Transverse colon (tissue), 4 donors: ENCODE data around the gene TXNIP. TPM values are rescaled to one million over a fixed set of nuclear protein-coding genes. Genes with fewer than 3 reads are reported as not detected.

Experiments used
- DNase-seq: peaks from one replicate; pipeline ENCODE4 v3.0.0-alpha.2; 2019
- H3K27ac ChIP-seq, 4 donors: fragments of 200-600 bp; sonication (generic); 2 replicates each; pipeline ENCODE4 v1.5.1; 2016 to 2018; ENCODE audit warnings: inconsistent platforms in 4 of 4
- H3K27me3 ChIP-seq: fragments of 200-600 bp; sonication (generic); 2 replicates; pipeline ENCODE4 v1.5.1; 2017; ENCODE audit warnings: inconsistent platforms
- H3K36me3 ChIP-seq, 4 donors: fragments of 200-600 bp; sonication (generic); 2 replicates each; pipeline ENCODE4 v1.5.1; 2017 to 2019; ENCODE audit warnings: inconsistent platforms in 4 of 4
- H3K4me1 ChIP-seq, 4 donors: fragments of 200-600 bp; sonication (generic); 2 replicates each; pipeline ENCODE4 v1.5.1; 2017 to 2020; ENCODE audit warnings: inconsistent platforms in 4 of 4
- H3K4me3 ChIP-seq, 4 donors: fragments of 200-600 bp; sonication (generic); 1 replicate in 1 of 4; 2 replicates in 3 of 4; pipeline versions ENCODE4 v1.5.1 to v1.6.1; 2017 to 2019; ENCODE audit warnings: inconsistent platforms in 4 of 4
- H3K9me3 ChIP-seq, 2 donors: fragments of 200-600 bp; sonication (generic); 2 replicates each; pipeline ENCODE4 v1.5.1; 2017 to 2019; ENCODE audit warnings: inconsistent platforms in 2 of 2
- EP300 ChIP-seq: sonication (generic); formaldehyde crosslinking; IDR thresholded peaks from one replicate; pipeline ENCODE4 v1.6.1; 2017; ENCODE audit warnings: antibody characterized with exemption, low read depth
- POLR2A ChIP-seq: fragments of 450-650 bp; IDR thresholded peaks from one replicate; pipeline ENCODE4 v1.6.1; 2016; ENCODE audit warnings: antibody characterized with exemption, mild to moderate bottlenecking, moderate library complexity
- POLR2AphosphoS5 ChIP-seq, 3 donors: sonication (generic); formaldehyde crosslinking; IDR thresholded peaks; one replicate each; pipeline ENCODE4 v1.6.1; 2016; ENCODE audit warnings: antibody characterized with exemption in 3 of 3
- WGBS, 2 donors: methylation state at CpG; one replicate each; pipeline ENCODE4 v1.1.5; 2018; ENCODE audit warnings: low coverage in 1 of 2; 5-methylcytosine and 5-hydroxymethylcytosine counted together
- in situ Hi-C, 4 donors: fragments of 200-750 bp; cut with MboI; loops; one replicate each; pipeline versions ENCODE4 v1.15.0 to v1.15.1; 2017; ENCODE audit warnings: low sequenced_read_pairs in 3 of 4, low pct_ligation_motif_present in 1 of 4, low pct_unique_long_range_greater_than_20kb in 1 of 4
- intact Hi-C: fragments of 100-400 bp; cut with DNase I; formaldehyde crosslinking; loops from one replicate; pipeline ENCODE4 v1.15.1; 2023; ENCODE audit warnings: low total_unique reads
- total RNA-seq, 4 donors: library from RNA; depleted of rRNA; stranded (reverse); fragments of >200 nt; gene quantifications; one replicate each; pipeline ENCODE4 v1.1.0, GENCODE V29; 2016
- TF ChIP-seq, protein P1 (sequence below), 5 experiments: fragments of 200-600 bp in 3 of 5; fragments of 450-650 bp in 2 of 5; sonication (generic) in 3 of 5; IDR thresholded peaks; 1 replicate in 2 of 5; 2 replicates in 3 of 5; pipeline ENCODE4 v1.5.1; 2016 to 2017; ENCODE audit warnings: antibody characterized with exemption in 5 of 5, inconsistent platforms in 3 of 5, mild to moderate bottlenecking in 2 of 5, moderate library complexity in 1 of 5

Gene TXNIP
- total RNA-seq, 4 donors from 2014 or later, result 296 to 2,602 (median 982) TPM

DNA sequence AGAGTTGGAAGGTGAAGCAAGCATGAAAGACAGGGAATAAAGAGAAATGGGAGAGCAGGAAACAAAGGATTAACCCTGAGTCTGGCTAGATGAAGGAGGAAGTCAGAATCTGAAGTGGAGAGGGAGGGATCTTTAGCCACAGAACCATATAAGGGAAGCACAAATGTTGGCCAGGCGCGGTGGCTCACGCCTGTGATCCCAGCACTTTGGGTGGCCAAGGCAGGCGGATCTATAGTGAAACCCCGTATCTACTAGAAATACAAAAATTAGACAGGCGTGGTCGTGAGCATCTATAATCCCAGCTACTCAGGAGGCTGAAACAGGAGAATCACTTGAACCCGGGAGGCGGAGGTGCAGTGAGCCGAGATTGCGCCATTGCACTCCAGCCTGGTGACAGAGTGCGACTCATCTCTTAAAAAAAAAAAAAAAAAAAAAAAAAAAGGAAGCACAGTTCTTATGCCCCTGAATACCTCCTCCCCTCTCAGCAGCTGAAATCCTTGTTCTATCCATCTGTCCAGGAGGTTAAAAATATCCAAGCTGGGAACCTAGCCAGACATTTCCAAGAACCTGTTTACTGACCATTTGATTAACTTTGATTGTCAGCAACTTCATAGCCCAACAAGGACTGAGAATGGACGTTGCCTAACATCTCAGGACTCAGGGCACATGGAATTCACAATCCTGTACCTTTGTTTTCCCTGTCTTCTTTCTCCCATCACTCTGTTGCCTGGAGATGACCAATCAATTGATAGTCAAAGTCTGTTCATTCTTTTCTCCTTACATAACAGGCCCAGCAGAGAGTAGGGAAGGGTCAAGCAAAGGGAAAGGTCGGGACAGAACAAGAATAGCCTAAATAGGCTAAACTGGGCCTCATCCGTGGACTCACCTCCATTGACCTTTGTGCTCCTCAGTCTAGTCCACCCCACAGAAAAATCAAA lies 10.6 kb downstream of the TXNIP start:
- in situ Hi-C loops (no loop called here), intact Hi-C loops (no loop called here)
- no peaks in the 10 kb centered on the region for H3K27me3 ChIP-seq
- H3K36me3 ChIP-seq, result no peaks in the 10 kb centered on the region
- no peak overlapping the region for H3K4me3 ChIP-seq
- 32 to 40% methylated on average over 3 to 15 of the region's 15 CpGs for WGBS, 2 donors
- peak overlapping the region; percentile 97 to 99 (median 98) for H3K27ac ChIP-seq
- no peak for TF ChIP-seq EP300
- TF ChIP-seq, protein P1, sequence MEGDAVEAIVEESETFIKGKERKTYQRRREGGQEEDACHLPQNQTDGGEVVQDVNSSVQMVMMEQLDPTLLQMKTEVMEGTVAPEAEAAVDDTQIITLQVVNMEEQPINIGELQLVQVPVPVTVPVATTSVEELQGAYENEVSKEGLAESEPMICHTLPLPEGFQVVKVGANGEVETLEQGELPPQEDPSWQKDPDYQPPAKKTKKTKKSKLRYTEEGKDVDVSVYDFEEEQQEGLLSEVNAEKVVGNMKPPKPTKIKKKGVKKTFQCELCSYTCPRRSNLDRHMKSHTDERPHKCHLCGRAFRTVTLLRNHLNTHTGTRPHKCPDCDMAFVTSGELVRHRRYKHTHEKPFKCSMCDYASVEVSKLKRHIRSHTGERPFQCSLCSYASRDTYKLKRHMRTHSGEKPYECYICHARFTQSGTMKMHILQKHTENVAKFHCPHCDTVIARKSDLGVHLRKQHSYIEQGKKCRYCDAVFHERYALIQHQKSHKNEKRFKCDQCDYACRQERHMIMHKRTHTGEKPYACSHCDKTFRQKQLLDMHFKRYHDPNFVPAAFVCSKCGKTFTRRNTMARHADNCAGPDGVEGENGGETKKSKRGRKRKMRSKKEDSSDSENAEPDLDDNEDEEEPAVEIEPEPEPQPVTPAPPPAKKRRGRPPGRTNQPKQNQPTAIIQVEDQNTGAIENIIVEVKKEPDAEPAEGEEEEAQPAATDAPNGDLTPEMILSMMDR (IDR thresholded peaks at IDR 0.05), result no peak
- TF ChIP-seq POLR2AphosphoS5 (IDR thresholded peaks at IDR 0.05), result peak in 2 of 3 donors; percentile 49 to 67
- TF ChIP-seq POLR2A, result peak; percentile 20
- H3K9me3 ChIP-seq, result no peaks in the 10 kb centered on the region
- H3K4me1 ChIP-seq, result peaks cover 50 to 64% (median 56%) of the 10 kb centered on the region in 4 donors
- DNase-seq, result no peak

DNA sequence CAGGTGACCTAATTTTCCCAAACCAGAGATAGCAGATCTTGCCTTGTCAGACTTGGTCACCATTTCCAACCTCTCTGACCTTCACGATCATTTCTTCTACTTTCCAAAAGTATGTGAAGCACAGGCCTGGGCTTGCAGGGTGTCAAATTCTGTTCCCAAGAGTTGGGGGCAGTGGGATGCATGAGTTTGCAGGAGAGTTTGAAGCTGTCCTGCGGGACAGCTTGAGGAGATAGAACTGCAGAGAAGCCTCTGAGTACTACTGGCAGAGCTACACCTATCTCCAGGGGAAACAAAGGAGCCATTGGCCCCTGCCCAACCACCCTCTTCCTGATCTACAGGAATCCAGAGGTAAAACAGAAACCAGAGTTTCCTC lies 11.3 kb downstream of the TXNIP start:
- no peak for DNase-seq
- Histone ChIP-seq H3K27me3 (no peaks in the 10 kb centered on the region), H3K4me1 (peaks cover 57 to 67% (median 62%) of the 10 kb centered on the region in 4 donors), H3K36me3 (no peaks in the 10 kb centered on the region), H3K9me3 (no peaks in the 10 kb centered on the region), H3K27ac (peak overlapping the region; percentile 97 to 99 (median 98)), H3K4me3 (no peak overlapping the region)
- in situ Hi-C loops (no loop called here), intact Hi-C loops (no loop called here)
- WGBS, 2 donors, result 20 to 65% methylated on average over 2 of the region's 2 CpGs
- TF ChIP-seq POLR2A, result no peak
- TF ChIP-seq EP300, result no peak
- TF ChIP-seq, protein P1 (IDR thresholded peaks at IDR 0.05), result no peak
- TF ChIP-seq POLR2AphosphoS5 (IDR thresholded peaks at IDR 0.05), result no peak

DNA sequence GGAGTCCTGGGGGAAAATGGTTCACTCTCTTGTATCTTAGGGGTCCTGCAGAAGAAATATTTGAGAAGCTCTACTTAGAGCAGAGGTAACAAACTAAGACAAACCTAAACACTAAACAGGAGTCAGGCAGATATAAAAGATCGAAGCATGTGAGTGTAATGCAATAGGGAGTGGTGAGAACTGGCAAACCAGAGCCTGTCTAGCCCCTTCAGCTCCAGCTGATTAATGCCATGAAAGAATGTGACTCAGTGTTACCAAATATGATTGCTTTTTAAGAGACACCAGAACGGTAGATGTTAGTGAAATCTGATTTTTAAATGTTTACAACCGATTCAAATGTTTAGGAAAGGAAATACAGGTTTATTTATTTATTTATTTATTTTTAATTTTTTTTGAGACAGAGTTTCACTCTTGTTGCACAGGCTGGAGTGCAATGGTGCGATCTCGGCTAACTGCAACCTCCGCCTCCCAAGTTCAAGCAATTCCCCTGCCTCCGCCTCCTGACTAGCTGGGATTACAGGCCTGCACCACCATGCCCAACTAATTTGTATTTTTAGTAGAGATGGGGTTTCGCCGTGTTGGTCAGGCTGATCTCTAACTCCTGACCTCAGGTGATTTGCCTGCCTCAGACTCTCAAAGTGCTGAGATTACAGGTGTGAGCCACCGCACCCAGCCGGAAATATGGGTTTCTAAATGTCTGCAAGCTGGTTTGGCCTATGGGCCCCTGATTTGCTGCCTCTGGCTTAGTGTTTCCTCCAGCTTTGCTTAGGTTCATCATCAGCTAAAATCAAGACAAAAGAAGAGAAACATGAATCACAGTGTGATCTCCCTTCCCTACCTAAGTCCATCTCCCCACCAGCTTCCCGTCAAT lies 12.2 kb downstream of the TXNIP start:
- TF ChIP-seq, protein P1 (IDR thresholded peaks at IDR 0.05), result no peak
- TF ChIP-seq EP300 (no peak), POLR2A (no peak), POLR2AphosphoS5 (IDR thresholded peaks at IDR 0.05) (no peak)
- in situ Hi-C loops (no loop called here), intact Hi-C loops (no loop called here)
- no peak overlapping the region for H3K4me3 ChIP-seq
- peaks cover 64 to 72% (median 68%) of the 10 kb centered on the region in 4 donors for H3K4me1 ChIP-seq
- H3K27me3 ChIP-seq, result no peaks in the 10 kb centered on the region
- peak; percentile 73 for DNase-seq
- no peaks in the 10 kb centered on the region for H3K36me3 ChIP-seq
- 65 to 83% methylated on average over 7 to 12 of the region's 12 CpGs for WGBS, 2 donors
- H3K27ac ChIP-seq, result peak overlapping the region; percentile 97 to 99 (median 98)
- H3K9me3 ChIP-seq, result no peaks in the 10 kb centered on the region

DNA sequence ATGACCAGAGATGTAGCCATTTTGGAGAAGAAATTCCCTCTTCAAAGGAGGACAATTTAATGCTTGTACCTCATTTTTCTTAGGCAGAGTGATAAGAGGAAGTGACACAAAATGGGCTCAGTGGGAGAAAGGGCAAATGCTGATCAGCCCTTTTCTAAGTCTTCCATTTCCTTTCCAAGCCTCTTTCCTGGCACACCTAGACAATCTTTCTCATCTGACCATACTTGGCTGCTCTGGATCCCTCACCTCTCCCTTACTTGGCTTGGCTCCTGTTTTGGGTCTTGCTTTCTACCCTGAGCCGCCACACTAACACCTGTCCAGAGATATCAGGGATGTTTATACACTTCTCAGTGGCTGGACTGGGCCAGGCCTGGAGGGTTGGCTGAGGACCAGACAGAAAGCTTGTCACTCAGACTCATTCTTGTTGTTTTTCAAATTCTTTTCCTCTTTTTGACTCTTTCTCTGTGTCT lies 13.1 kb downstream of the TXNIP start:
- in situ Hi-C loops, result no loop called here

More for the DNA sequence above, 13.1 kb downstream of the TXNIP start:
- no peaks in the 10 kb centered on the region for H3K27me3 ChIP-seq
- H3K36me3 ChIP-seq, result no peaks in the 10 kb centered on the region
- peaks cover 69 to 80% (median 77%) of the 10 kb centered on the region in 4 donors for H3K4me1 ChIP-seq
- WGBS, 2 donors, result 50% methylated on average over 1 of the region's 1 CpG; no CpG with 5 or more reads in 1 of the 2 donors
- no peaks in the 10 kb centered on the region for H3K9me3 ChIP-seq
- DNase-seq, result peak; percentile 74
- H3K27ac ChIP-seq, result peak overlapping the region; percentile 97 to 99 (median 98)
- no peak overlapping the region for H3K4me3 ChIP-seq
- TF ChIP-seq POLR2A (peak; percentile 28), POLR2AphosphoS5 (IDR thresholded peaks at IDR 0.05) (peak in 2 of 3 donors; percentile 36 to 69), EP300 (no peak)
- intact Hi-C loops, result no loop called here
